ENCODE data around the gene GNL1. TPM values are rescaled to one million over a fixed set of nuclear protein-coding genes. Genes with fewer than 3 reads are reported as not detected.

The GNL1 gene
- total and polyA plus RNA-seq, 2 of the 8 experiments (the other 6 are each of a cell fraction or from before 2014, with no cell fraction given): 42.4 to 67.8 TPM

- no peak for TF ChIP-seq RNF2 (IDR thresholded peaks at IDR 0.05; ENCODE audit: borderline replicate concordance, low read depth, low read length, missing control alignments, poor library complexity, severe bottlenecking)
Measured at GRCh38 chr6:30513451-30513850, 42.8 kb downstream of the GNL1 start (continued).

All from H1 (cell line).